SK-N-SH (cell line): Measurements from ENCODE around the gene APPL2. TPM values are rescaled to one million over a fixed set of nuclear protein-coding genes. Genes with fewer than 3 reads are reported as not detected.
"Not testable (repeated sequence)": the region's sequence is repeated elsewhere in the genome, so short reads cannot be mapped to it uniquely, and the experiment has no call there.

Source experiments
- CTCF ChIA-PET: fragments of 300-600, 350-600 bp; formaldehyde crosslinking; extraction: SDS; loops from one replicate; lab custom pipeline; 2021; lab: Yijun Ruan, JAX
- POLR2A ChIA-PET: fragments of 350-600 bp; sonication (Branson Sonifier 250); formaldehyde crosslinking; extraction: SDS; loops from one replicate; lab custom pipeline; 2020; ENCODE audit warnings: antibody characterized with exemption, inconsistent platforms; lab: Yijun Ruan, JAX
- DNase-seq: peaks from one replicate; pipeline ENCODE4 v3.0.0; 2012
- H2AFZ ChIP-seq: fragments of 200-600 bp; sonication (generic); 2 replicates; pipeline ENCODE4 v1.8.1; 2016; ENCODE audit warnings: antibody characterized with exemption, mild to moderate bottlenecking, low read depth
- H3F3A ChIP-seq: fragments of 200-600 bp; sonication (generic); replicated peaks from 2 replicates; pipeline ENCODE3; 2016; ENCODE audit warnings: antibody characterized with exemption, mild to moderate bottlenecking; ENCODE audit not compliant: insufficient read depth
- H3K27ac ChIP-seq, 2 experiments: fragments of 200-500 bp in 1 of 2; fragments of 200-600 bp in 1 of 2; sonication (Bioruptor generic) in 1 of 2; sonication (generic), shearing (Covaris generic) in 1 of 2; 2 replicates each; pipeline versions ENCODE4 v1.5.1 to v1.6.1; 2014 to 2016; ENCODE audit warnings: low read depth in 2 of 2, inconsistent platforms in 1 of 2, low read length in 1 of 2, mild to moderate bottlenecking in 1 of 2, mixed read lengths in 1 of 2
- H3K27me3 ChIP-seq: fragments of 200-600 bp; sonication (generic), shearing (Covaris generic); 2 replicates; pipeline ENCODE4 v1.6.1; 2016; ENCODE audit warnings: mixed run types; ENCODE audit not compliant: insufficient read depth
- H3K36me3 ChIP-seq, 2 experiments: fragments of 200-500 bp in 1 of 2; fragments of 200-600 bp in 1 of 2; sonication (Bioruptor generic) in 1 of 2; sonication (generic) in 1 of 2; replicated peaks in 1 of 2; 2 replicates each; pipeline versions ENCODE3 to v1.5.1; 2014 to 2016; ENCODE audit warnings: low read length in 1 of 2, mild to moderate bottlenecking in 1 of 2; ENCODE audit not compliant: insufficient read depth in 2 of 2, control insufficient read depth in 1 of 2
- H3K4me1 ChIP-seq, 2 experiments: fragments of 200-500 bp in 1 of 2; fragments of 200-600 bp in 1 of 2; sonication (Bioruptor generic) in 1 of 2; sonication (generic), shearing (Covaris generic) in 1 of 2; 2 replicates each; pipeline versions ENCODE4 v1.5.1 to v1.6.1; 2014 to 2016; ENCODE audit warnings: low read depth in 1 of 2, low read length in 1 of 2, mixed run types in 1 of 2; ENCODE audit not compliant: insufficient read depth in 2 of 2, control insufficient read depth in 1 of 2
- H3K4me2 ChIP-seq: fragments of 200-600 bp; sonication (generic), shearing (Covaris generic); 2 replicates; pipeline ENCODE4 v1.6.1; 2017; ENCODE audit warnings: mixed run types
- H3K4me3 ChIP-seq, 2 experiments: fragments of 200-500 bp in 1 of 2; fragments of 200-600 bp in 1 of 2; sonication (Bioruptor generic) in 1 of 2; sonication (generic), shearing (Covaris generic) in 1 of 2; 2 replicates each; pipeline versions ENCODE4 v1.5.1 to v1.8.1; 2014 to 2016; ENCODE audit warnings: low read depth in 2 of 2, inconsistent platforms in 1 of 2, low read length in 1 of 2, mild to moderate bottlenecking in 1 of 2, mixed read lengths in 1 of 2, moderate library complexity in 1 of 2
- H3K79me2 ChIP-seq: fragments of 200-600 bp; sonication (generic); 2 replicates; pipeline ENCODE4 v1.8.1; 2017; ENCODE audit warnings: mild to moderate bottlenecking; ENCODE audit not compliant: insufficient read depth
- H3K9ac ChIP-seq: fragments of 200-600 bp; sonication (generic); 2 replicates; pipeline ENCODE4 v1.6.1; 2017; ENCODE audit warnings: mixed run types
- H3K9me2 ChIP-seq: fragments of 200-600 bp; sonication (generic); 2 replicates; pipeline ENCODE4 v1.6.1; 2017; ENCODE audit warnings: mixed run types
- H3K9me3 ChIP-seq: fragments of 200-600 bp; sonication (generic); 2 replicates; pipeline ENCODE4 v1.6.1; 2017; ENCODE audit warnings: mixed run types, mild to moderate bottlenecking, moderate library complexity
- H4K20me1 ChIP-seq: fragments of 200-600 bp; sonication (generic); 2 replicates; pipeline ENCODE4 v1.6.1; 2017; ENCODE audit warnings: mild to moderate bottlenecking, mixed run types; ENCODE audit not compliant: insufficient read depth
- GABPA ChIP-seq: IDR thresholded peaks from 2 replicates; pipeline ENCODE4 v1.4.0; 2012; ENCODE audit warnings: low read depth, mild to moderate bottlenecking
- GATA2 ChIP-seq: sonication (generic); formaldehyde crosslinking; IDR thresholded peaks from 2 replicates; pipeline ENCODE4 v1.5.0; 2020; ENCODE audit warnings: mild to moderate bottlenecking, missing genetic modification reagents
- MEF2A ChIP-seq: IDR thresholded peaks from 2 replicates; pipeline ENCODE4 v1.4.0; 2012; ENCODE audit warnings: low read depth, borderline replicate concordance
- NRF1 ChIP-seq: IDR thresholded peaks from 2 replicates; pipeline ENCODE4 v1.6.1; 2012; ENCODE audit warnings: low read depth, mild to moderate bottlenecking, low read length
- RCOR1 ChIP-seq: fragments of 150-350 bp; IDR thresholded peaks from 2 replicates; pipeline ENCODE4 v1.6.1; 2017; ENCODE audit warnings: antibody characterized with exemption, low read length
- RXRA ChIP-seq: IDR thresholded peaks from 2 replicates; pipeline ENCODE4 v1.4.0; 2012; ENCODE audit warnings: low read depth, mild to moderate bottlenecking, borderline replicate concordance
- SMC3 ChIP-seq: IDR thresholded peaks from 2 replicates; pipeline ENCODE4 v1.6.1; 2012; ENCODE audit warnings: low read depth, low read length, improper control_type of control experiment
- WGBS: methylation state at CpG from one replicate; pipeline ENCODE4 v1.1.6; 2017; ENCODE audit warnings: low lambda C conversion rate; 5-methylcytosine and 5-hydroxymethylcytosine counted together
- polyA plus RNA-seq, 3 experiments: library from polyadenylated mRNA; depleted of rRNA; stranded (reverse); fragments of >200 nt; gene quantifications; 2 replicates each; pipeline ENCODE4 v1.2.3, GENCODE V29; 2012

Gene APPL2
- polyA plus RNA-seq, 1 of the 3 experiments (the other 2 are of a cell fraction) = 59.2 TPM

DNA sequence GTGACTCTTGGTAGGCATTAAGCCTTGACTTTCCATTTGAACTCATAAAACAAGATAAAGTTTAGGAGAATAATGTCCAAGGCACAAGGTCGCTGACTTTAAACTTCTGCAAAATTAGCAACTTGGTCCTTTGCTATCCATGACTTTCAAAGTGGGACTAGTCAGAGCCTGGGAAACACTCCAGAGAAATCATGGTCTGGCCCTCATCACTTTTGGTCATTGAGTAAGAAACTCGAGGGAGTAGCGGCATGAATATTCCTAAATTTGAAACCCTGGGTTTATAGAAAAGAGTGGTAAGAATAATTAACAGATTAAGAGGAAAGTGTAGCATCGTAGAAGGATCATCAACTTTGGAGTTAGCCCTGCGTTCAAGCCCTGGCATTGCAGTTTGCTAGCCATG, 16.9 kb upstream of the APPL2 start:
- H3K9ac ChIP-seq = no peak overlapping the region
- no peaks in the 10 kb centered on the region for H4K20me1 ChIP-seq
- H3K9me3 ChIP-seq = no peaks in the 10 kb centered on the region
- no peak overlapping the region for H3K4me2 ChIP-seq
- peaks cover 5% of the 10 kb centered on the region; the same call in 1 of the 2 replicates for H3K79me2 ChIP-seq
- H3F3A ChIP-seq = peaks cover 56% of the 10 kb centered on the region
- CTCF ChIA-PET = no interaction called here
- peaks cover 6 to 34% of the 10 kb centered on the region in 2 experiments; a peak in 3 of 4 replicates for H3K4me1 ChIP-seq
- no peak for DNase-seq
- no peak overlapping the region for H3K4me3 ChIP-seq
- no peak overlapping the region for H2AFZ ChIP-seq
- TF ChIP-seq RCOR1 (no peak), MEF2A (no peak), GATA2 (no peak), RXRA (no peak)
- TF ChIP-seq, all 33 proteins: peak for 0
- POLR2A ChIA-PET = no interaction called here
- Histone ChIP-seq H3K9me2 (no peaks in the 10 kb centered on the region), H3K27me3 (no peaks in the 10 kb centered on the region), H3K27ac (peak overlapping the region; percentile 71 to 95; a peak in 3 of 4 replicates), H3K36me3 (no peaks in the 10 kb centered on the region)
- WGBS = 91% methylated on average over 5 of the region's 5 CpGs

DNA sequence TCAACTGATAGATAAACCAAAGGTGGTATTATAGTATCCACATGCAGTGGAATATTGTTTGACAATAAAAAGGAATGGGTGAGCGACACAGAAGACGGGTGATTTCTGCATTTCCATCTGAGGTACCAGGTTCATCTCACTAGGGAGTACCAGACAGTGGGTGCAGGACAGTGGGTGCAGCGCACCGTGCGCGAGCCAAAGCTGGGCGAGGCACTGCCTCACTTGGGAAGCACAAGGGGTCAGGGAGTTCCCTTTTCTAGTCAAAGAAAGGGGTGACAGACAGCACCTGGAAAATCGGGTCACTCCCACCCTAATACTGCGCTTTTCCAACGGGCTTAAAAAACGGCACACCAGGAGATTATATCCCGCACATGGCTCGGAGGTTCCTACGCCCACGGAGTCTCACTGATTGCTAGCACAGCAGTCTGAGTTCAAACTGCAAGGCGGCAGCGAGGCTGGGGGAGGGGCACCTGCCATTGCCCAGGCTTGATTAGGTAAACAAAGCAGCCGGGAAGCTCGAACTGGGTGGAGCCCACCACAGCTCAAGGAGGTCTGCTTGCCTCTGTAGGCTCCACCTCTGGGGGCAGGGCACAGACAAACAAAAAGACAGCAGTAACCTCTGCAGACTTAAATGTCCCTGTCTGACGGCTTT, 9.9 kb upstream of the APPL2 start:
- H2AFZ ChIP-seq, H3F3A ChIP-seq, H3K4me3 ChIP-seq, H3K4me2 ChIP-seq, POLR2A ChIA-PET, H3K9ac ChIP-seq, H3K9me2 ChIP-seq, CTCF ChIA-PET, H3K27ac ChIP-seq, DNase-seq, H3K79me2 ChIP-seq, H3K9me3 ChIP-seq, H4K20me1 ChIP-seq, H3K4me1 ChIP-seq, H3K27me3 ChIP-seq, H3K36me3 ChIP-seq: not testable (repeated sequence)
- WGBS = 86% methylated on average over 16 of the region's 20 CpGs

DNA sequence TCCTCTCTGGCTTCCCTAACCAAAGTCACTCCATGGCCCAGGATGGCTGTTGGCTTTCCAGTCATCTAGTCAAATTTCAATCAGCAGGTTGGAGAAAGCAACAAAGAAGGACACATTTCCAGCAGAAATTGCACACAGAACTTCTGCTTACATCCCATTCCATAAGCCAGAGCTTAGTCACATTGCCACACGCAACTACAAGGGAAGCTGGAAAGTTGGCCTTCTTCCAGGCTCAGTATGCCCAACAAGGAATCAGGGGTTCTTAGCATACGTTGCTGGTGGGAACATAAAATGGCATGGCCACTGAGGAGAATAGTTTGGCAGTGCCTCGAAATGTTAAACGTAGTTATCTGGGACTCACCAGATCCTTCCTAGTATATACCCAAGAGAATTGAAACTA, 9.3 kb upstream of the APPL2 start:
- Histone ChIP-seq H4K20me1 (no peaks in the 10 kb centered on the region), H3K79me2 (peaks cover 5% of the 10 kb centered on the region; the same call in 1 of the 2 replicates), H3K9ac (no peak overlapping the region), H3K27ac (no peak overlapping the region), H3K27me3 (no peaks in the 10 kb centered on the region), H3K4me1 (no peaks in the 10 kb centered on the region), H3F3A (no peaks in the 10 kb centered on the region), H2AFZ (no peak overlapping the region), H3K9me3 (no peaks in the 10 kb centered on the region), H3K9me2 (no peaks in the 10 kb centered on the region), H3K4me3 (no peak overlapping the region), H3K36me3 (no peaks in the 10 kb centered on the region), H3K4me2 (no peak overlapping the region)
- DNase-seq = no peak
- TF ChIP-seq GABPA (no peak), RCOR1 (no peak), NRF1 (no peak), SMC3 (no peak)
- ChIA-PET POLR2A (no interaction called here), CTCF (no interaction called here)
- 84% methylated on average over 4 of the region's 4 CpGs for WGBS
